GM21381 (cell line): ENCODE measurements around the gene PLXDC2.

Experiments used
- ATAC-seq: cut with Tn5 transposase; IDR thresholded peaks from one replicate; pipeline ENCODE4 v1.9.1; 2021; ENCODE audit warnings: mild to moderate bottlenecking, moderate library complexity; ENCODE audit not compliant: unreplicated experiment

Gene PLXDC2

DNA sequence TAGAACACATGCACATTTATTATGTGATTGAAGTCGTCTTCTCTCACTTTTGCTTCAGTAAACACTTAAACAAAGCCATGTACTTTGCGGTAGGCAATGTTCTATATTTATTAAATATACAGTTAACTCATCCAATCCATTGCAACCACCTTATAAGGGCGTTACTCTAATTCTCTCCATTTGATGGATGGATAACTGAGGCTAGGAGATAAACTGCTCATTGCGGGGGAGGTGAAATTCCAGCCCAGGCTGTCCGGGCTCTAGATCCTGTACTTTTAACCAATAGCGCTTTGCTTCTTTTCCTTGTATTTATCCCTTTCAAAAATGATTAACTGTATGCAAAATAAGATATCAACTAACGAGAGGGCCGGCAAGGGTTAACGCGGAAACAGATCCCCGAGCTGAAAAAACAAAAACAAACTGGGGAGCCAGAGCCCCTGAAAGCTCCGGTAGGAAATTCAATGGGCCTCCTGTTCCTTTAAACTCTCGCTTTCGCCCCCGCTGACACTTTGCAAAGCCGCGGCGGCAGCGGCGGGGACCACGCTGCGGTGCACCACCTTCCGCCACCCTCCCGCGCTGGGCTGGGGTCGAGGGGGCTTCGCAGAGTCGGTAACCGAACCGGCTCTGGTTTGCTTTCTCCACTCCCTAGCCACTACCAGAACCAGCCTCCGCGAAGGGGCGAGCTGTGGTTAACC, 1.0 kb upstream of the PLXDC2 start:
- ATAC-seq, result no peak

DNA sequence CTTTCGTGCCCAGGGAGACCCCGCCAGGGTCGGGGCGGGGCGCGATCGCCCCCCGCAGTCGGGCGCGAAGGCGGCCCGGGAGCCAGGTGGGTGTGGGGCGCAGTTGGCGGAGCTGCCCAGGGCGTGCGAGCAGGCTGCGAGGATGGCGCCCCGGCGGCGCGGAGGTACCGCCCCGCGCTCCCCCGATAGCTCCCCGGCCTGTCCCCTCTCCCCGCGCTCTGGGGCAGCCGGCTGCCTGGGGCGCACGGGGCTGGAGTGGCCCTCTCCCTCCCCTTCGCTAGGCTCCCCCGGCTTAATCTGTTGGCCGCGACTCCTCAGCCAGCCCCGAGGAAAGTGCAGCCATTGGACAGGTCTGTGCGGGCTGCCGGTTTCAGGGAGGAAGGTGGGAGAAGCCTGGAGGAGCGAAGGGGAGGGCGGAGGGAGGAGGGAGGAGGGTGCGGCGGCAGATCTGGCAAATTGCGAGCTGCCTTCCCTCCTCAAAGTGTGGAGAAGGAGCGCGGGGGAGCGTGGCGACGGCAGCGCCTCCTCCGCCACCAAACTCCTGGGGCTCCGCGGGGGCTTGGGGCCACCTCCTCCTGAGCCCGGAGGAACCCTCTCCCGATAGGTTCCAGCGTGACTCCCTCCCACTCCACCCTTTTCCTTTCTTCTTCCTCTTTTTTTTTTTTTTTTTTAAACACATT, 361 bp upstream of the PLXDC2 start:
- ATAC-seq, result no peak

DNA sequence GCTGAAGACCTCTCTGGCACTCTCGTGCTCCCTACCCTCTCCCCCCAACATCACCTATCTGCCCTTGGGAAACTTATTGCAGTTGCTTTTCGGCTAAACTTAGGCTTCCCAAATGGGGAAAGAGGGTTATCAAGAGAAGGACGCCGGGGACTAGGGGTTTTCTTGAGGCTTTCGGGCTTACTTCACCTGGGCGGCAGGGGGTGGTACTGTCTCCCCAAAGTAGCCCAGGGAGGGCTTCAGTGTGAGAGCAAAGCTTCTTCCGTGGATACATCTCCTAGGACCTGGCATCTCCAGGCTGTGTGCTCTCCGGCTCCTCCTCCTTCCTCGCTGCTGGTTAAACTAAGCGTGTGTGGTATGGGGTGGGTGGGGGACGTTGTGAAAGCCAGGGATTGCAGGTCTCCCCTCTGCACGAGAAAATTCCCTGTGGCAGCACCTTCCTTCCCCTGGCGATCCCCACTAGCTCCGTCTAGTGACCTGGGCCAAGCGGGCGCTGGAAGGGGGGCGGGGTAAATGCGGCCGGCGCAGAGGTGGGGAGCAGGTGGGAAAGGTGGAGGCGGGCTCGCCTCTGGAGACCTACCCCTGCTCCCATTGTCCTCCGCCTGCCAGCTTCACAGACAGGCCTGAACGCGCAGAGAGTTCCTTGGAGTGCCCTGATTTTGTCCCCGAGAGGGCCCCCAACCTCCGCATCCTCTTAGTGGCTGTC, 1.1 kb downstream of the PLXDC2 start:
- peak; percentile 16 for ATAC-seq

DNA sequence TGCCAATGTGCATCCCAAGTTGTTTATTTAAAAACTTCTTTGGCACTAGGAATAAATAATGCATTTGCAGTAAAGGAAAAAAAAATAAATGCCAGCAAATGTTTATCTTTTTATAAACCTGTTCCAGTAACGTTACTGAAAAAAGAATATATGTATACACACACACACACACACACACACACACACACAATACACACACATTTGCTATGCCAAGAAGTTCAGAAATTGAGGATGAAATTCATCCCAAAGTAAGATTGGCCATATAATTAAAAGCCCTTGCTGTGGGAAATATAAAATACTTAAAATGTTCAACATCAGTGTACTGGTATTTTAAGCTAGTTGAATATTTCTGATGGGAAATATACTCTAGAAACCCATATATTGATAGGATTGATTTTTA, 2.6 kb downstream of the PLXDC2 start:
- no peak for ATAC-seq

DNA sequence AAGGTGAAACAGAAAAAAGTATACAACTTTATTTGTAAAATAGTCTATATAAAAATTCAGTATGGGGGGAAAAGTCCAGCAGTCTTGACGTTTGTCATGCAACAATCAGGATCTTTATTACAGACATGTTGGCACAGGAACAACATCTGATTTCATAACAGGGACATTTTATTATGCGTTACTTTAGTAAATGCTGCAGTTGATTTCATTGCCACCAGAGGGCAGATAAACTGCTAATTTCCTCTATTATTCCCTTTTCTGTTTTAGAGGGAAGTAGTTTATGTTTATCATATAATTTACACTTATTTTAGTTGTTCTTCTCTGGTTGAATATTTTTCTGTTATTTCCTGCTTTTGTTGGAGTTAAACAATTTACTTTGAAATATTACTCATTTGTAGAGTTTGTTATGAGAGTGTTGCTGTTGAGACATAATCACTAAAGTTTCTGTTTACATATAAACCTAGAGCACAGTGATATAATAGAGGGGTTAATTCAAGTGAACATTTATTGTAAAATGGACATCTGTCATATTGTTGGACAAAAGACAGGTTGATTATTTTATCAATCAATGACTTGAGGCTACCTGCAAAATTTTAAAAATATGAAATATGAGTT, 3.3 kb downstream of the PLXDC2 start:
- no peak for ATAC-seq

DNA sequence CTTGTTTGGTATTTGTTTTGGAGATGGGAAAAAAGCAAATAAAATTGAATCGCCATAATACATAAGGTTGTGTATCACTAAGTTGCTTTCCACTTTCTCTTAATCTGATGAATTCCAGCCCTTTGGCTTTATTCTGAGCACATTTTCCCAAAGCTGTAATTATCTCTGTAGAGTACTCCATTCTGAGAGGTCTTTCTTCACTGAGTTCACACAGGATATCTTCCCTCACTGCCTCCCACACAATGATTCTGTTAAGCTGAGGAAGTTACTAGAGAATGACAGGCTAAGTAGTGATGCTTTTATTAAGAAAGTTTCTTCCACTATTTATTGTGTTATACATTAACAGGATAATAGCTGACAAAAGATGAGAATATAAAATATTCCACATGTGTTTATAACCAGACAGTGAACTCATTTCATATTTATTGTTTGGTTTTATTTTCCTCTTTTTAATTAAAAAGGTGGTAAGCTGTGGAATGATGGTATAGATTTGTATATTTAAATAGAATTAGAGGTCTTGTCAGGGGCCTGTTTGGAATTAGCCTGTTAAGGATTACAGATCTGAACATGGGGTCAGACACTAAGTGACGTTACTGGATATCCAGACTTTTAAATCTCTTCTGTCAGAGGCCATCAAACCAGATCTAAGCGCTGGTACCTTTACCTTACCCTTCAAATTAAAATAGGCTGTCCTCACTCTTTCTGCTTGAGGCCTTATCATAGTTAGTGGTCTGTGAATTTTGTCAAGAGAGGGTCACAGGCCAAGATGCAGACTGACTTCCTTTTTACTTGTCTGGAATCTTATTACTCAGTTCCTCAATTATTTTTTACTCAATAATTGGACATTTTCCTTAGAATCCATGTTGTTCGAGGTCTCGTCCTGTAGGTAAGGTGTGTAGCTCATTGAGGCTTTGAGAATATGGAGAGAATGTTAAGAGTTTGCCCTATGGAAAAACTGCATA, 8.4 kb downstream of the PLXDC2 start:
- ATAC-seq, result no peak

DNA sequence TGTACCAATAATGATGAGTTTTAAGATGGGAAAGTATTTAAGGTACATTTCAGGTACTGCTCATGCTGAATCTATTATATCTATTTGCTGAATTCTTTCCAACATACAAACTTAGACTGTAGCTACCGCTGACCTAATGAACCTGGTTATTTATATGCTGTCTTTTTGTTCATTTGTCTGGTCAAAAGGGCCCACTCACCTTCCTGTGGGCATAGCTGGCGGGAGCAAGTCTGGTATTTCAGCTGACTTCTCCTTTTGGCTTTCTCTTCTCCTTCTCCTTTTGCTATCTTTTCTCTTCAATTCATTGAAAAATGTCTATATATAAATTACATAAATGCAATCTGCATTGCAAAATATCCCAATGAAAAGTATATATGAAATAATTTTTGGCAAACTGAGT, 9.5 kb downstream of the PLXDC2 start:
- ATAC-seq, result no peak

DNA sequence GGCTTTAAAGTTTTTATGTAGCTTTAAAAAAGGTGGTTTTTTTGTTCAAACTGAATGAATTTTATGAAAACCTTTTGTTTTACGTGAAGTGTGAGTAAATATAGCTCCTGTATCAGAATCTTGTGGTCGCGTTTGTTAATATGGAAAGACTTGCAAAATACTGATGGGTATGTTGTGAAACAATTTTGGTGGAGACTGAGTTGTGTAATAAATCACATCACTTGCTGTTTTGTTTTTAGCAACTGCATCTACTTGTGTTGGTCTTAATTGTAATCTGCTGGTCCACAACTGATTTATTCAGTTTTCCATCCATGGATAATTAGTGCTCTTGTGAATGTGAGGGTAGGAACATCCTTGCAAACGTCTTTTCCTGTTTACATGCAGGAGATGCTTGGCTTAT, 10.5 kb downstream of the PLXDC2 start:
- ATAC-seq, result no peak

DNA sequence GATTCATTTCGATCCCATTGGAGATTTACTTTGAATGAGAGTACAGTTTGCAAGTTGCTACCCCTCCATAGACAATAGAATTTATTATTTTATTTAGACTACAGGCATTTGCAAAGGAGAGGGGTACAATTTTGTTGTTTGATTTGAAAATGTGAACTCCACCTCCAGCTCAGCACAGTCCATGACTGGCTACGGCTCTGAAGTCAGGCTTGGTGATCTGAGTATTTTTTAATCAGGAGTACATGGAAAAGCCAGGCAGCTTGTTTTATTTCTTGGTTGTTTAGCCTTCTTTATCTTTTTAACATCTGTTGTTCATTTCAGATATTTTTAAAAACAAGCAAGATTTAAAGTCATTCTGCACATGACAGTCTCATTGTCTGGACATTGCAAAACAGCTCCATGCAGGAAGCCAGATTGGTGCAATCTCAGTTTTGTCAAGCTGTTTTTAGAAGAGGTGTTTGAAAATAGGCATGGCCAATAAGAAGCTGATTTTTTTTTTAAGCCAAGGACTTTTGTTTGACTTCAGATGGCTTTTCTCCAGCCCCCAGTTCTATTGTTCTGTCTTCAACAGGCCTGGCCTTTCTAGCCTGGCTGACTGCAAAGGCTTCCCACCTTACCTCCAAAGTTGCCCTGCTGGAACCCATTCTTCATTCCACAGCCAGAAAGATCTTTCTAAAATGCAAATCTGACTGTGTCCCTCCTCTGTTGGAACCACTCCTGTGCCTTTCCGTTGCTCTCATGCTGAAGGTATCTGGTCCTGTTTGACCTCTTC, 12.2 kb downstream of the PLXDC2 start:
- ATAC-seq, result no peak

DNA sequence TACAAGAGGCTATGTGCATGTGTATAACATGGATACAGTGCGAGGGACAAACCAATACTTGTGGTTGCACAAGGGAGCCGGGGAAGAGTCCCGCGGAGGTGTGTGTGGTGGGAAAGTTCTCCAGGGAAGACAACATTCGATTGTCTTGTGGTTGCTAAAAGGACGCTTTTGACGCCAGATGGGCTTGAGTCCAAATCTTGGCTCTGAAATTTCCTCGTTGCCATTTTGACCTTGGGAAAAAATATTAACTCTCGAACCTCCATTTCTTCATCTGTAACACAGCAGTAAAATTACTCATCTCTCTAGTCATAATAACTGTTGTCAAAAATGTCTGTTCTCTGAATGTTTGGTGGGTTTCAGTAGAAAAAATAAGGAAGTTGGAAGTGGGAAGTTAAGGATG, 16.5 kb downstream of the PLXDC2 start:
- ATAC-seq, result no peak

DNA sequence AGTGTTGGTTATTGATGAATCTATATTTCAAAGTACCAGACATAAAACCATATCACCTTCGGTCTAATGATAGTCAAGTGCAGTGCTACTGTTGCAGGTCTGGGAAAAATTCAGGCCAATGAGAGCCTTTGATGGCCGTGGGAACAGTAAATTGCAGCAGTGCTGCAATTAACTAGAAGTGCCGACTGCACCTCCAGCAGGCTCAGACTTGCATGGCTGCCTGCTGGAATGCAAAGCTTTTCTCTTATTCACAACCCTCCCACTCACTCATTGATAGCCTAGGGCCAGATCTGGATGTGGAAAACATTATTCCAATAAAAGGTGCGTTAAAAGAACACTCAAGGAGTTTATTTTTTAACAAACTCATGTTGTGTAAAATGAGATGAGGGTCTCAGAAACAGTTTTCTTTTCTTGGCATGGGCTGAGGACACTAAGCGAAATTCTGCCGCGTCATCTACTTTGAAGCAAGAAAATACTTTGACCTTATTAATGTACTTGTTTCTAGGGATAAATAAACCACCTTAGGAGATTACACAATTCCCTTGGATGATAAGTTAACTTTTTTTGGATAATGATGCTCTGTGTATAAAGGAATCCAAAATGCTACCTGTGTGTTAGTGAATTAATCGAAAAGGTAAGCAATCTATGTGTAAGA, 17.1 kb downstream of the PLXDC2 start:
- ATAC-seq, result no peak

DNA sequence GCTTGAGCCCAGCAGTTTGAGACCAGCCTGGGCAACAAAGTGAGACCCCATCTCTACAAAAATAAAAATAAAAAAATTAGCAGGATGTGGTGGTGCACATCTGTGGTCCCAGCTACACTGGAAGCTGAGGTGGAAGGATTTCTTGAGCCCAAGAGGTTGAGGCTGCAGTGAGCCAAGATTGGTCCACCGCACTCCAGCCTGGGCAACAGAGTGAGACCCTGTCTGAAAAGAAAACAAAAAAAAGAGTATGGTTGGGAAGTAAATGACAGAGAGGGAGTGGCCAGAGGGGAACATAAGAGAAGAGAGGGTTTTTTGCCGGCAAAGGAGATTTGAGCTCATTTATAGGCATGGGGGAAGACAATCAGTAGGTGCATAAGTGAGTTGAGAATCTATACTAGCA, 19.7 kb downstream of the PLXDC2 start:
- ATAC-seq, result no peak

DNA sequence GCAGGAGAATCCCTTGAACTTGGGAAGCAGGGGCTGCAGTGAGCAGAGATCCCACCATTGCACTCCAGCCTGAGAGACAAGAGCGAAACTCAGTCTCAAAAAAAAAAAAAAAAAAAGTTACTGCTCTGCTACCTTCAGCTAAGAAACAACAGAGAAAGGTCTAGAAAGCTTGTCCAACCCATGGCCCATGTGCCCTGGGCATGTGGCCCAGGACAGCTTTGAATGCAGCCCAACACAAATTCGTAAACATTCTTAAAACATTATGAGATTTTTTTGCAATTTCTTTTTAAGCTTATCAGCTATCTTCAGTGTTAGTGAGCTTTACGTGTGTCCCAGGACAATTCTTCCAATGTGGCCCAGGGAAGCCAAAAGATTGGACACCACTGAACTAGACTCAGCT, 22.9 kb downstream of the PLXDC2 start:
- no peak for ATAC-seq

DNA sequence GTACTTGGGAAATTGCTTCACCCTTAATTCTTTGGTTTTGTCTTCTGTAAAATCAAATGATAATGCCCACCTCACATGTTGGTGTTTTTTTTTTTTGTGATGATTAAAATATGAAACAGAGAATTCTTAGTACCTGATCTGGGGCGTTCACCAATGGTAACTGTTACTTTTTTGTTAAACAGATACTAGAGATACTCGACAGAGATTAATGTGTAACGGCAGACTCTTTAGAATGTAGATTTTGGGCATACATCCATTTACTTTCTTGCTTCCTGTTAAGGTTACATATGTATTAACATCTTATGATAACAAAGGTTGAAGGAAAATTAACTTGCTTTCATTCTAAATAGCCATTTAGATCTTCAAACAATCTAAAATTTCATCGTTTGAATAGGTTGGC, 23.3 kb downstream of the PLXDC2 start:
- no peak for ATAC-seq

DNA sequence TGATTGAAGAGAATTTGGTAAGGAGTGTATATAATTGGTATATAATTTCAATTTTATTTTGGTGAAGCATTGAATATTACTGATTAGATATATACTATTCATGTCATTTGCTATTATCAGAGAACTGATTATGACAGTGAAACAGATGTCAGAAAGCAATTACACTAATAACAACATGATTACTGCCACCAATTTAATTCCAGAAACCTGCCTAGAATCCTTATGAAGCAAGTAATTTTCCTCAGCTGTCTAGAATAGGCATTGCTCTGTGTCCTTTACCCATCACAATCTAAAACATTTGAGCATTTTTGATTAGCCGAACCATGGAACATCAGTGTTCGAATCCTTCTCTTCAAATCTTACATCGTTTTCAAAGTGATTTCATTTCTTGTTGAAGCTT, 24.5 kb downstream of the PLXDC2 start:
- no peak for ATAC-seq

DNA sequence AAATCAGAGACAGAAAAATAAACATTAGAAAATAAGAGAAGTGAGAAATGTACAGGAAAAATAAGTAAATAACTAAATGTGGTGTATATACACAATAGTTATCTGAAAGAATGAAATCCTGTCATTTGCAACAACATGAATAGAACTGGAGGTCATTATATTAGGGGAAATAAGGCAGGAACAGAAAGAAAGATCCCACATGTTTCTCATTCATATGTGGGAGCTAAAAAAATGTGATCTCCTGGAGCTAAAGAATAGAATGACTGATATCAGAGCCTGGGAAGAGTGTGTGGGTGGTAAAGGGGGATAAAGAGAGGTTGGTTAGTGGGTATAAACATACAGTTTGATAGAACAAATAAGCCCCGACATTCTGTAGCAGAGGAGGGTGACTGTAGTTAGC, 27.3 kb downstream of the PLXDC2 start:
- no peak for ATAC-seq

DNA sequence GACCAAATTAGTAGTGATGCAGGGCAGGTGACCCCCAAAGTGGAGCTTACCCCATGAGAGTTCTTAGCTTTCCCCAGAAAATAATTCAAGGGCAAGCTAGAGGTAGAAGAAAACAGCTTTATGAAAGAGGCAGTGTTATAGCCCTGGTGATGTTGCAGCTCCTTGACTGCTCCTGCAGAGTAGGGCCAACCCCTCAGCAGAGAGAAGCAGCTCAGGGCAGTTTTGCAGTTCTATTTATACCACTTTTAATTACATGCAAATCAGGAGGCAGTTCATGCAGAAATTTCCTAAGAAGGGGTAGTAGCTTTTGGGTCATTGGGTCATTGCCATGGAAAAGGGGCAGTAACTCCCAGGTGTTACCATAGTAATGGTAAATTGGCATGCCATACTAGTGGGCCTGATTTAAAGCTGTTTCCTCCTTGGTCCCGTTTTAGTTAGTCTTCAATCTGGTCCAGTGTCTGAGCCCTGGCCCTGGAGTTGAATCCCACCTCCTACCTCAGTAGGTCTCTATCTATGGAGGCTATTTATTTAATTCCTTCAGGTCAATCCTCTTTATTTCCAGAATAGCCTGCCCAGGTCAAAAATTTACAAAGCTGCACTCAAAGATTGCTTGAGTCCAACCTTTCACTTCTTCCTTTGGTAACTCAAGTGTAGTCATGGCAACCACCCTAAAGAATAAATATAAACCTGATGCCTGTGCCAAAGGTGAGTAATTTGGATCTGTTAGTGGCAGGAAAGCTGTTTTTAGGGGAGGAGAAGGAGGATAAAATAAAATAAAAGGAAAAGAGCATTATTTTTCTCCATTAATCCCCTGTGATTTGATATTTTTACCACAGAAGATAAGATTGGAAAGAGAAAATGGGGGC, 29.5 kb downstream of the PLXDC2 start:
- no peak for ATAC-seq

DNA sequence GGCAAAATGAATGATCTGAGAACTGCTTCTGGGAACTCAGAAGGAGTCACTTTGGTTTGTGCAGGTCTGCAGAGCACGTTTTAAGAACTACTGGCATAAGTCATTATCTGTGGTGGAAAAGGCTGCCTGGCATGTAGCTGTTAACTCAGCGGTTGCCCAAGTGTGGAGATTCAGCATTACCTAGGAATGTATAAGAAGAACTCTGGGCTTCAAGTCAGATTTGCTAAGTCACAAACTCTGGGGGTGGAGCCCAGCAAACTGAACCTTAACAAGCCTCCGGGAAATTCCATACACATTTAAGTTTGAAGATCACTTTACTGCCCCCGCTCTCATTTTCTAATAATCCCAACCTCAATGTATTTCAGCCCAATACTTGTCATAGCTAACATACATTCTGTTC, 31.1 kb downstream of the PLXDC2 start:
- no peak for ATAC-seq
